ENCODE measurements around the gene EHBP1. TPM values are rescaled to one million over a fixed set of nuclear protein-coding genes. Genes with fewer than 3 reads are reported as not detected.

EHBP1 gene
- total and polyA plus RNA-seq, 2 experiments from 2014 or later, result 27.2 to 47.9 TPM

DNA sequence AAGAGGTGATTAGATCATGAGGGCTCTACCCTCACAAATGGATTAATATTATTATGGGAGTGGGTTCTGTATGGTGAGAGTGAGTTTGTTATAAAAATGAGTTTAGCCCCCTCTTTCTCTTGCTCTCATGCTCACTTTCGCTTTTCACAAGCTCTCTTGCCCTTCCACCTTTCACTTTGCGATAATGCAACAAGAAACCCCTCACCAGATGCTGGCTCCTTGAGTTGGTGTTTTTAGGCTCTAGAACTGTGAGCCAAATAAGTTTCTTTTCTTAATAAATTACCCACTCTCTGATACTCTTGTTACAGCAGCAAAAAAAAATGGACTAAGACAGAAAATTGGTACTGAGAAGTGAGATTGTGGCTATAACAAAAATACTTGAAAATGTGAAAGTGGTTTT is 106.5 kb downstream of the EHBP1 start:
- no peaks in the 10 kb centered on the region for H3K4me1 ChIP-seq (ENCODE audit: insufficient read depth)
- H3K79me2 ChIP-seq (replicated peaks; ENCODE audit: insufficient read depth), result 0 out of 2 replicates have a peak, but pooled peaks cover 16% of the 10 kb centered on the region
- TF ChIP-seq ZNF462 (CRISPR knock-in tag; IDR thresholded peaks at IDR 0.05) (no peak), POLR2AphosphoS5 (IDR thresholded peaks at IDR 0.05; ENCODE audit: low read depth) (no peak), ZNF114 (CRISPR knock-in tag; IDR thresholded peaks at IDR 0.05) (no peak), STAT1 (IDR thresholded peaks at IDR 0.05; ENCODE audit: unreplicated experiment) (no peak), JUNB (IDR thresholded peaks at IDR 0.05; ENCODE audit: unreplicated experiment) (no peak), ZNF331 (CRISPR knock-in tag; IDR thresholded peaks at IDR 0.05; ENCODE audit: low read depth) (no peak), EZH2 (IDR thresholded peaks at IDR 0.05; ENCODE audit: low read depth, unreplicated experiment) (no peak), ETS1 (IDR thresholded peaks at IDR 0.05) (no peak), EZH2phosphoT487 (IDR thresholded peaks at IDR 0.05; ENCODE audit: unreplicated experiment) (no peak), CREB1 (CRISPR knock-in tag; IDR thresholded peaks at IDR 0.05; ENCODE audit: low read depth) (no peak)
- TF ChIP-seq, protein P1, sequence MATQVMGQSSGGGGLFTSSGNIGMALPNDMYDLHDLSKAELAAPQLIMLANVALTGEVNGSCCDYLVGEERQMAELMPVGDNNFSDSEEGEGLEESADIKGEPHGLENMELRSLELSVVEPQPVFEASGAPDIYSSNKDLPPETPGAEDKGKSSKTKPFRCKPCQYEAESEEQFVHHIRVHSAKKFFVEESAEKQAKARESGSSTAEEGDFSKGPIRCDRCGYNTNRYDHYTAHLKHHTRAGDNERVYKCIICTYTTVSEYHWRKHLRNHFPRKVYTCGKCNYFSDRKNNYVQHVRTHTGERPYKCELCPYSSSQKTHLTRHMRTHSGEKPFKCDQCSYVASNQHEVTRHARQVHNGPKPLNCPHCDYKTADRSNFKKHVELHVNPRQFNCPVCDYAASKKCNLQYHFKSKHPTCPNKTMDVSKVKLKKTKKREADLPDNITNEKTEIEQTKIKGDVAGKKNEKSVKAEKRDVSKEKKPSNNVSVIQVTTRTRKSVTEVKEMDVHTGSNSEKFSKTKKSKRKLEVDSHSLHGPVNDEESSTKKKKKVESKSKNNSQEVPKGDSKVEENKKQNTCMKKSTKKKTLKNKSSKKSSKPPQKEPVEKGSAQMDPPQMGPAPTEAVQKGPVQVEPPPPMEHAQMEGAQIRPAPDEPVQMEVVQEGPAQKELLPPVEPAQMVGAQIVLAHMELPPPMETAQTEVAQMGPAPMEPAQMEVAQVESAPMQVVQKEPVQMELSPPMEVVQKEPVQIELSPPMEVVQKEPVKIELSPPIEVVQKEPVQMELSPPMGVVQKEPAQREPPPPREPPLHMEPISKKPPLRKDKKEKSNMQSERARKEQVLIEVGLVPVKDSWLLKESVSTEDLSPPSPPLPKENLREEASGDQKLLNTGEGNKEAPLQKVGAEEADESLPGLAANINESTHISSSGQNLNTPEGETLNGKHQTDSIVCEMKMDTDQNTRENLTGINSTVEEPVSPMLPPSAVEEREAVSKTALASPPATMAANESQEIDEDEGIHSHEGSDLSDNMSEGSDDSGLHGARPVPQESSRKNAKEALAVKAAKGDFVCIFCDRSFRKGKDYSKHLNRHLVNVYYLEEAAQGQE (IDR thresholded peaks at IDR 0.05; ENCODE audit: unreplicated experiment), result no peak
- TF ChIP-seq, protein P2, sequence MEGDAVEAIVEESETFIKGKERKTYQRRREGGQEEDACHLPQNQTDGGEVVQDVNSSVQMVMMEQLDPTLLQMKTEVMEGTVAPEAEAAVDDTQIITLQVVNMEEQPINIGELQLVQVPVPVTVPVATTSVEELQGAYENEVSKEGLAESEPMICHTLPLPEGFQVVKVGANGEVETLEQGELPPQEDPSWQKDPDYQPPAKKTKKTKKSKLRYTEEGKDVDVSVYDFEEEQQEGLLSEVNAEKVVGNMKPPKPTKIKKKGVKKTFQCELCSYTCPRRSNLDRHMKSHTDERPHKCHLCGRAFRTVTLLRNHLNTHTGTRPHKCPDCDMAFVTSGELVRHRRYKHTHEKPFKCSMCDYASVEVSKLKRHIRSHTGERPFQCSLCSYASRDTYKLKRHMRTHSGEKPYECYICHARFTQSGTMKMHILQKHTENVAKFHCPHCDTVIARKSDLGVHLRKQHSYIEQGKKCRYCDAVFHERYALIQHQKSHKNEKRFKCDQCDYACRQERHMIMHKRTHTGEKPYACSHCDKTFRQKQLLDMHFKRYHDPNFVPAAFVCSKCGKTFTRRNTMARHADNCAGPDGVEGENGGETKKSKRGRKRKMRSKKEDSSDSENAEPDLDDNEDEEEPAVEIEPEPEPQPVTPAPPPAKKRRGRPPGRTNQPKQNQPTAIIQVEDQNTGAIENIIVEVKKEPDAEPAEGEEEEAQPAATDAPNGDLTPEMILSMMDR (conservative IDR thresholded peaks at IDR 0.05; ENCODE audit: low read depth in 2 of 2), result no peak
- ATAC-seq (no peak), DNase-seq (ENCODE audit: low spot score) (no peak)
- H3K9me2 ChIP-seq (ENCODE audit: insufficient read depth), result no peaks in the 10 kb centered on the region
- no peak overlapping the region for H3K4me3 Mint-ChIP-seq
- no peak overlapping the region for H3K4me3 ChIP-seq
- H3K36me3 ChIP-seq (ENCODE audit: insufficient read depth), result no peaks in the 10 kb centered on the region
- no peak overlapping the region for H3K27ac ChIP-seq (ENCODE audit: low read depth)
- peaks cover 7% of the 10 kb centered on the region for H3K36me3 Mint-ChIP-seq (ENCODE audit: low read depth)
- H3K4me1 Mint-ChIP-seq, result no peaks in the 10 kb centered on the region; the same call in 2 of the 3 replicates
- no peak overlapping the region for H3K27ac Mint-ChIP-seq
- H3K4me2 ChIP-seq, result no peak overlapping the region
- H3K27me3 ChIP-seq (ENCODE audit: insufficient read depth), result no peaks in the 10 kb centered on the region
- no peaks in the 10 kb centered on the region for H3F3A ChIP-seq (replicated peaks; ENCODE audit: low read depth)
- peaks cover 6% of the 10 kb centered on the region; the same call in 1 of the 2 replicates for H4K20me1 ChIP-seq (replicated peaks; ENCODE audit: insufficient read depth)
- peaks cover 2% of the 10 kb centered on the region for H3K27me3 Mint-ChIP-seq (ENCODE audit: insufficient read depth, low read depth, poor library complexity)
- no peak overlapping the region for H2AFZ ChIP-seq
- no peaks in the 10 kb centered on the region for H3K9me3 Mint-ChIP-seq

All from GM23338 (cell line).